DND-41 (cell line): Measurements from ENCODE around the gene SETBP1.

ENCODE experiments used
- CTCF ChIP-seq: IDR thresholded peaks from 2 replicates; pipeline ENCODE4 v1.5.1; 2012; ENCODE audit warnings: borderline replicate concordance, low read length, moderate library complexity, mild to moderate bottlenecking; ENCODE audit not compliant: poor library complexity, severe bottlenecking; ENCODE audit errors: extremely low read depth
- EZH2 ChIP-seq: IDR thresholded peaks from 3 replicates; pipeline ENCODE4 v1.6.1; 2012; ENCODE audit warnings: borderline replicate concordance, low read depth, mild to moderate bottlenecking, moderate library complexity, low read length, inconsistent platforms; ENCODE audit not compliant: severe bottlenecking

- TF ChIP-seq CTCF: no peak
- TF ChIP-seq EZH2: no peak
These were observed 196.1 kb downstream of the SETBP1 start for GRCh38 chr18:44876755-44877154.
